GM18499 (cell line): ENCODE data around the gene MYO9A.

Experiments
- ATAC-seq: cut with Tn5 transposase; IDR thresholded peaks from one replicate; pipeline ENCODE4 v1.9.1; 2021; ENCODE audit warnings: moderate number of reproducible peaks; ENCODE audit not compliant: insufficient read depth, unreplicated experiment

Gene MYO9A

GRCh38 chr15:71974211-71974610, 143.7 kb downstream of the MYO9A start:
- ATAC-seq: no peak

GRCh38 chr15:71973366-71973765, 144.6 kb downstream of the MYO9A start:
- no peak for ATAC-seq

- ATAC-seq: no peak
Observed at GRCh38 chr15:71971905-71972304, 146.0 kb downstream of the MYO9A start.

GRCh38 chr15:71970435-71970834, 147.5 kb downstream of the MYO9A start:
- no peak for ATAC-seq

- no peak for ATAC-seq
Observed at GRCh38 chr15:71962537-71962936, 155.4 kb downstream of the MYO9A start.

- no peak for ATAC-seq
Observed at GRCh38 chr15:71957026-71957425, 160.9 kb downstream of the MYO9A start.

- ATAC-seq: no peak
Observed at GRCh38 chr15:71951134-71951533, 166.8 kb downstream of the MYO9A start.

- no peak for ATAC-seq
Observed at GRCh38 chr15:71945012-71945411, 172.9 kb downstream of the MYO9A start.

- ATAC-seq: no peak
Observed at GRCh38 chr15:71943806-71944205, 174.1 kb downstream of the MYO9A start.

GRCh38 chr15:71939981-71940588, 177.9 kb downstream of the MYO9A start:
- ATAC-seq: no peak

- ATAC-seq: no peak
Observed at GRCh38 chr15:71937650-71938311, 180.2 kb downstream of the MYO9A start.

- ATAC-seq: no peak
Observed at GRCh38 chr15:71934446-71934845, 183.5 kb downstream of the MYO9A start.

- ATAC-seq: no peak
Observed at GRCh38 chr15:71932689-71933088, 185.3 kb downstream of the MYO9A start.

- ATAC-seq: no peak
Observed at GRCh38 chr15:71931261-71931660, 186.7 kb downstream of the MYO9A start.

- ATAC-seq: no peak
Observed at GRCh38 chr15:71925145-71925544, 192.8 kb downstream of the MYO9A start.

GRCh38 chr15:71921191-71921590, 196.8 kb downstream of the MYO9A start:
- no peak for ATAC-seq

GRCh38 chr15:71920573-71920972, 197.4 kb downstream of the MYO9A start:
- no peak for ATAC-seq

- ATAC-seq: no peak
Observed at GRCh38 chr15:71916834-71917233, 201.1 kb downstream of the MYO9A start.

GRCh38 chr15:71914092-71914491, 203.9 kb downstream of the MYO9A start:
- ATAC-seq: no peak

- ATAC-seq: no peak
Observed at GRCh38 chr15:71899674-71900073, 218.3 kb downstream of the MYO9A start.

- no peak for ATAC-seq
Observed at GRCh38 chr15:71893691-71894090, 224.3 kb downstream of the MYO9A start.

GRCh38 chr15:71892335-71892734, 225.6 kb downstream of the MYO9A start:
- ATAC-seq: no peak
